Glomerular visceral epithelial cell (primary cell): ENCODE measurements around the gene ITGA1.
"Not testable (repeated sequence)": the region's sequence is repeated elsewhere in the genome, so short reads cannot be mapped to it uniquely, and the experiment has no call there.

Source experiments
- DNase-seq: peaks from one replicate; pipeline ENCODE4 v3.0.0-alpha.2; 2016; ENCODE audit errors: extremely low spot score

ITGA1 gene

GRCh38 chr5:52800394-52801213, 12.9 kb downstream of the ITGA1 start:
- DNase-seq = peak; percentile 87

- peak; percentile 48 for DNase-seq
Measured at GRCh38 chr5:52801329-52801728, 13.6 kb downstream of the ITGA1 start.

GRCh38 chr5:52802272-52802973, 14.7 kb downstream of the ITGA1 start:
- DNase-seq = no peak

- no peak for DNase-seq
Measured at GRCh38 chr5:52802974-52803336, 15.2 kb downstream of the ITGA1 start.

GRCh38 chr5:52804387-52804791, 16.7 kb downstream of the ITGA1 start:
- DNase-seq = no peak

GRCh38 chr5:52804981-52805380, 17.3 kb downstream of the ITGA1 start:
- DNase-seq = no peak

- no peak for DNase-seq
Measured at GRCh38 chr5:52805615-52806014, 17.9 kb downstream of the ITGA1 start.

- no peak for DNase-seq
Measured at GRCh38 chr5:52807037-52807436, 19.3 kb downstream of the ITGA1 start.

- no peak for DNase-seq
Measured at GRCh38 chr5:52807723-52808122, 20.0 kb downstream of the ITGA1 start.

GRCh38 chr5:52808316-52808901, 20.7 kb downstream of the ITGA1 start:
- no peak for DNase-seq

- no peak for DNase-seq
Measured at GRCh38 chr5:52809884-52810283, 22.2 kb downstream of the ITGA1 start.

- DNase-seq = no peak
Measured at GRCh38 chr5:52810426-52810825, 22.7 kb downstream of the ITGA1 start.

- peak; percentile 43 for DNase-seq
Measured at GRCh38 chr5:52811067-52811749, 23.5 kb downstream of the ITGA1 start.

GRCh38 chr5:52814352-52815148, 26.8 kb downstream of the ITGA1 start:
- no peak for DNase-seq

GRCh38 chr5:52817818-52818217, 30.1 kb downstream of the ITGA1 start:
- no peak for DNase-seq

- DNase-seq = no peak
Measured at GRCh38 chr5:52818360-52818759, 30.6 kb downstream of the ITGA1 start.

- DNase-seq = not testable (repeated sequence)
Measured at GRCh38 chr5:52818807-52819206, 31.1 kb downstream of the ITGA1 start.

GRCh38 chr5:52821901-52822300, 34.2 kb downstream of the ITGA1 start:
- DNase-seq = no peak

- DNase-seq = no peak
Measured at GRCh38 chr5:52822437-52822836, 34.7 kb downstream of the ITGA1 start.

- no peak for DNase-seq
Measured at GRCh38 chr5:52824827-52825226, 37.1 kb downstream of the ITGA1 start.

- DNase-seq = no peak
Measured at GRCh38 chr5:52825826-52826225, 38.1 kb downstream of the ITGA1 start.
